Measurements from ENCODE around the gene UBAP1.
"Not testable (repeated sequence)": the region's sequence is repeated elsewhere in the genome, so short reads cannot be mapped to it uniquely, and the experiment has no call there.

The UBAP1 gene

GRCh38 chr9:34216325-34216724, 37.5 kb downstream of the UBAP1 start:
- Mint-ChIP-seq H3K9me3 (no peaks in the 10 kb centered on the region), H3K4me3 (no peak overlapping the region), H3K27me3 (no peaks in the 10 kb centered on the region), H3K36me3 (ENCODE audit: insufficient read depth) (peaks cover 10% of the 10 kb centered on the region), H3K4me1 (peaks cover 30% of the 10 kb centered on the region), H3K27ac (ENCODE audit: low read depth) (no peak overlapping the region)
- DNase-seq (ENCODE audit: low spot score in 2 of 2) (no peak), ATAC-seq (replicated peaks; ENCODE audit: extremely low read depth, poor library complexity, severe bottlenecking) (no peak)

- H3K4me3 Mint-ChIP-seq, result not testable (repeated sequence)
Measured at GRCh38 chr9:34217015-34217414, 38.2 kb downstream of the UBAP1 start.

GRCh38 chr9:34218446-34218845, 39.6 kb downstream of the UBAP1 start:
- H3K27ac Mint-ChIP-seq (ENCODE audit: low read depth), result no peak overlapping the region
- H3K27me3 Mint-ChIP-seq, result no peaks in the 10 kb centered on the region
- DNase-seq (ENCODE audit: low spot score in 2 of 2) (no peak), ATAC-seq (replicated peaks; ENCODE audit: extremely low read depth, poor library complexity, severe bottlenecking) (no peak)
- H3K9me3 Mint-ChIP-seq, result no peaks in the 10 kb centered on the region
- H3K4me3 Mint-ChIP-seq, result no peak overlapping the region
- peaks cover 28% of the 10 kb centered on the region for H3K4me1 Mint-ChIP-seq
- peaks cover 14% of the 10 kb centered on the region for H3K36me3 Mint-ChIP-seq (ENCODE audit: insufficient read depth)

More at GRCh38 chr9:34217015-34217414, 38.2 kb downstream of the UBAP1 start:
- H3K27me3 Mint-ChIP-seq; H3K9me3 Mint-ChIP-seq; H3K27ac Mint-ChIP-seq (ENCODE audit: low read depth); ATAC-seq (replicated peaks; ENCODE audit: extremely low read depth, poor library complexity, severe bottlenecking); DNase-seq (ENCODE audit: low spot score in 2 of 2): not testable (repeated sequence)
- H3K4me1 Mint-ChIP-seq, result peaks cover 24% of the 10 kb centered on the region
- H3K36me3 Mint-ChIP-seq (ENCODE audit: insufficient read depth), result peaks cover 12% of the 10 kb centered on the region

- H3K27ac Mint-ChIP-seq (ENCODE audit: low read depth), result peak overlapping the region; percentile 49
- no peak for DNase-seq (ENCODE audit: low spot score in 2 of 2)
- peaks cover 26% of the 10 kb centered on the region for H3K4me1 Mint-ChIP-seq
- no peak overlapping the region for H3K4me3 Mint-ChIP-seq
- H3K36me3 Mint-ChIP-seq (ENCODE audit: insufficient read depth), result peaks cover 19% of the 10 kb centered on the region
- ATAC-seq (replicated peaks; ENCODE audit: extremely low read depth, poor library complexity, severe bottlenecking), result no peak
- H3K9me3 Mint-ChIP-seq, result no peaks in the 10 kb centered on the region
- no peaks in the 10 kb centered on the region for H3K27me3 Mint-ChIP-seq
Measured at GRCh38 chr9:34219421-34219820, 40.6 kb downstream of the UBAP1 start.

- DNase-seq (ENCODE audit: low spot score in 2 of 2) (no peak), ATAC-seq (replicated peaks; ENCODE audit: extremely low read depth, poor library complexity, severe bottlenecking) (no peak)
- Mint-ChIP-seq H3K27me3 (no peaks in the 10 kb centered on the region), H3K27ac (ENCODE audit: low read depth) (no peak overlapping the region), H3K36me3 (ENCODE audit: insufficient read depth) (peaks cover 21% of the 10 kb centered on the region), H3K9me3 (no peaks in the 10 kb centered on the region), H3K4me1 (peaks cover 21% of the 10 kb centered on the region), H3K4me3 (no peak overlapping the region)
Measured at GRCh38 chr9:34220218-34220617, 41.4 kb downstream of the UBAP1 start.

GRCh38 chr9:34224349-34224748, 45.5 kb downstream of the UBAP1 start:
- Mint-ChIP-seq H3K4me1 (peaks cover 23% of the 10 kb centered on the region), H3K4me3 (no peak overlapping the region), H3K27me3 (no peaks in the 10 kb centered on the region), H3K9me3 (no peaks in the 10 kb centered on the region), H3K27ac (ENCODE audit: low read depth) (peak overlapping the region; percentile 41), H3K36me3 (ENCODE audit: insufficient read depth) (peaks cover 24% of the 10 kb centered on the region)
- DNase-seq (ENCODE audit: low spot score in 2 of 2) (no peak), ATAC-seq (replicated peaks; ENCODE audit: extremely low read depth, poor library complexity, severe bottlenecking) (no peak)

- Mint-ChIP-seq H3K36me3 (ENCODE audit: insufficient read depth) (peaks cover 27% of the 10 kb centered on the region), H3K4me1 (peaks cover 23% of the 10 kb centered on the region)
- DNase-seq (ENCODE audit: low spot score in 2 of 2); H3K4me3 Mint-ChIP-seq; ATAC-seq (replicated peaks; ENCODE audit: extremely low read depth, poor library complexity, severe bottlenecking); H3K27me3 Mint-ChIP-seq; H3K27ac Mint-ChIP-seq (ENCODE audit: low read depth); H3K9me3 Mint-ChIP-seq: not testable (repeated sequence)
Measured at GRCh38 chr9:34226144-34226760, 47.4 kb downstream of the UBAP1 start.

GRCh38 chr9:34227445-34227844, 48.6 kb downstream of the UBAP1 start:
- Mint-ChIP-seq H3K36me3 (ENCODE audit: insufficient read depth) (peaks cover 22% of the 10 kb centered on the region), H3K27me3 (no peaks in the 10 kb centered on the region), H3K4me3 (no peak overlapping the region), H3K9me3 (no peaks in the 10 kb centered on the region), H3K4me1 (peaks cover 19% of the 10 kb centered on the region), H3K27ac (ENCODE audit: low read depth) (no peak overlapping the region)
- DNase-seq (ENCODE audit: low spot score in 2 of 2) (no peak), ATAC-seq (replicated peaks; ENCODE audit: extremely low read depth, poor library complexity, severe bottlenecking) (no peak)

- Mint-ChIP-seq H3K36me3 (ENCODE audit: insufficient read depth) (peaks cover 20% of the 10 kb centered on the region), H3K27ac (ENCODE audit: low read depth) (peak overlapping the region; percentile 39), H3K9me3 (no peaks in the 10 kb centered on the region), H3K4me3 (no peak overlapping the region), H3K27me3 (no peaks in the 10 kb centered on the region), H3K4me1 (peaks cover 7% of the 10 kb centered on the region)
- DNase-seq (ENCODE audit: low spot score in 2 of 2), result no peak
- no peak for ATAC-seq (replicated peaks; ENCODE audit: extremely low read depth, poor library complexity, severe bottlenecking)
Measured at GRCh38 chr9:34230556-34230955, 51.7 kb downstream of the UBAP1 start.

GRCh38 chr9:34232201-34232600, 53.4 kb downstream of the UBAP1 start:
- H3K36me3 Mint-ChIP-seq (ENCODE audit: insufficient read depth), result peaks cover 28% of the 10 kb centered on the region
- no peaks in the 10 kb centered on the region for H3K9me3 Mint-ChIP-seq
- no peak for DNase-seq (ENCODE audit: low spot score in 2 of 2)
- ATAC-seq (replicated peaks; ENCODE audit: extremely low read depth, poor library complexity, severe bottlenecking), result no peak
- no peak overlapping the region for H3K4me3 Mint-ChIP-seq
- no peaks in the 10 kb centered on the region for H3K27me3 Mint-ChIP-seq
- H3K4me1 Mint-ChIP-seq, result peaks cover 10% of the 10 kb centered on the region
- H3K27ac Mint-ChIP-seq (ENCODE audit: low read depth), result no peak overlapping the region

GRCh38 chr9:34233672-34234071, 54.8 kb downstream of the UBAP1 start:
- no peak for ATAC-seq (replicated peaks; ENCODE audit: extremely low read depth, poor library complexity, severe bottlenecking)
- no peak overlapping the region for H3K4me3 Mint-ChIP-seq
- H3K27ac Mint-ChIP-seq (ENCODE audit: low read depth), result peak overlapping the region; percentile 1
- no peaks in the 10 kb centered on the region for H3K9me3 Mint-ChIP-seq
- peaks cover 20% of the 10 kb centered on the region for H3K4me1 Mint-ChIP-seq
- H3K27me3 Mint-ChIP-seq, result no peaks in the 10 kb centered on the region
- DNase-seq (ENCODE audit: low spot score in 2 of 2), result no peak
- H3K36me3 Mint-ChIP-seq (ENCODE audit: insufficient read depth), result peaks cover 34% of the 10 kb centered on the region

GRCh38 chr9:34237836-34238235, 59.0 kb downstream of the UBAP1 start:
- Mint-ChIP-seq H3K4me3 (no peak overlapping the region), H3K27ac (ENCODE audit: low read depth) (no peak overlapping the region), H3K36me3 (ENCODE audit: insufficient read depth) (peaks cover 46% of the 10 kb centered on the region), H3K27me3 (no peaks in the 10 kb centered on the region), H3K9me3 (no peaks in the 10 kb centered on the region), H3K4me1 (peaks cover 36% of the 10 kb centered on the region)
- ATAC-seq (replicated peaks; ENCODE audit: extremely low read depth, poor library complexity, severe bottlenecking), result no peak
- no peak for DNase-seq (ENCODE audit: low spot score in 2 of 2)

GRCh38 chr9:34240006-34240405, 61.2 kb downstream of the UBAP1 start:
- Mint-ChIP-seq H3K36me3 (ENCODE audit: insufficient read depth) (peaks cover 48% of the 10 kb centered on the region), H3K4me1 (peaks cover 47% of the 10 kb centered on the region), H3K9me3 (no peaks in the 10 kb centered on the region), H3K4me3 (no peak overlapping the region), H3K27me3 (no peaks in the 10 kb centered on the region), H3K27ac (ENCODE audit: low read depth) (peak overlapping the region; percentile 22)
- no peak for DNase-seq (ENCODE audit: low spot score in 2 of 2)
- ATAC-seq (replicated peaks; ENCODE audit: extremely low read depth, poor library complexity, severe bottlenecking), result no peak

Data from central memory CD8-positive, alpha-beta T cell (primary cell).